Stimulated activated CD4-positive, alpha-beta T cell treated with anti-CD3 and anti-CD28 coated beads, Interleukin-12 subunit alpha, Interleukin-12 subunit beta, amount 100 ng/mL, for 24 hours (primary cell): ENCODE measurements around the gene ADGRD2.

Source experiments
- DNase-seq, 2 experiments: peaks; one replicate each; pipeline ENCODE4 v3.0.0-alpha.2; 2020; ENCODE audit warnings: low read depth in 2 of 2

The ADGRD2 gene

GRCh38 chr9:124456341-124457078 lies 6.3 kb downstream of the ADGRD2 start:
- no peak for DNase-seq

DNA sequence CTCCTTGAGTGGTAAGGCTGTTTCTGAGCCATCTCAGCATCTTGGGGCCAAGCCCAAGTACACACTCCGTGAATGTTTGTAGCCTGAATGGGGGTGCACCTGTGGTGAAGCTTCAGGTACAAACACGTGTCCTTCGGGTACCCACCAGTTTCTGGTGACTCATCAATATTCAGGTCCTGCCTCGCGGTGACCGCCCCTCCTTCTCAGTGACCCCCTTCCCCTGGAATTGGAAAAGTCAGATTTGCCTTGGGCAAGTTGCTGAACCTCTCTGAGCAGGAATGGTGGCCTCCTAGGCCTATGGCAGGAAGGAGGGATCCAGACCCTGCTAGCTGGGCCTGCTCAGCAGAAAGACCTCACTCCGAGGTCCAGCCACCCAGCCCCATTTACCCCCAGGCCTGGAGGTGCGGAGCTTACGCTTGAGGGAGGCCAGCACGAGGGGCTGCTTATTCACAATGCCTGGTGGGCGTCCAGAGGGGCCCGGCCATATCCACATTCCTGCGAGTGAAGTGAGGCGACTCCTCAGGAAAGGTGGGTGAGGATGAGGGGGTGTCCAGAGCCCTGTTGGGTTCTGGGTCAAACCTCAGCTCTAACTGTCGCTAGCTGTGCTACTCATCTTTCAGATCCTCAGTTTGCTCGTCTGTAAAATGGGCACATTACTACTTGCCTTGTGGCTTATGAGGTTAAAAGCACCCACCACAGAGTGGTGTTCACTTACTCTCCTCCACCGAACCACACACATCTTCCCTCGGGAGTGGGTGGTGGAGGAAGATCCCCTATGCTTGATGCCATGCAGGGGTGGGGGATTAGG lies 7.0 kb downstream of the ADGRD2 start:
- DNase-seq, result no peak

GRCh38 chr9:124457887-124458431 lies 7.7 kb downstream of the ADGRD2 start:
- DNase-seq, result no peak

GRCh38 chr9:124458441-124458840 lies 8.2 kb downstream of the ADGRD2 start:
- no peak for DNase-seq

- DNase-seq, result no peak
These were observed 12.5 kb downstream of the ADGRD2 start for GRCh38 chr9:124462739-124463138.

GRCh38 chr9:124465736-124466135 lies 15.5 kb downstream of the ADGRD2 start:
- DNase-seq, result no peak

DNA sequence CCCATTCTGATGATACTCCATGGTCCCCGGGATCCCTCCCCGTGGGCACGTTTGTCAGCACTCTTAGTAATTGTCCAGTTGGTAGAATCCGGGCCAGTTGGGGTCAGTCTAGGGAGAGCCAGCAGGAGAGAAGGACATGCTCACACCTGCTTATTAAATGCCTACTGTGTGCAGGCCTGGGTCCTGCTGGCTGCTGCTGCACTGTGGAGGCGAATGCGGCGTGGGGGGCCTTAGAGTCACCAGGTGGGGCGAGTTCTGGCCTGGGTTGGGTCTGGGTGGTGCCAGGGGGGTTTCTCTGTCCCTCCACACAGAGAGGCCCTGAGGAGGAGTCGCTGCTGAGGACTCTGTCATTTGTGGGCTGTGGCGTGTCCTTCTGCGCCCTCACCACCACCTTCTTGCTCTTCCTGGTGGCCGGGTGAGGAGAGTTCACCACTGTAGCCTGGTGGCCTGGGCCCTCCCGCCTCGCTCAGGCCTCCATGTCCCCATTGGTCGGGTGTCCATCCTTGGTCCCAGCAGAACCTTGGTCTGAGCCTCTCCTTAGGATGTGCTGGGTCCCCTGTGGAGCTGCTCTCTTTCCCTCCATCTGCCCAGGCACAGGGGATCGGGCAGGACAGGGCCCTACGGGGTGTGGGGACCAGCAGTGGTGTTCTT lies 17.3 kb downstream of the ADGRD2 start:
- DNase-seq, result no peak

GRCh38 chr9:124468061-124468740 lies 17.9 kb downstream of the ADGRD2 start:
- no peak for DNase-seq

DNA sequence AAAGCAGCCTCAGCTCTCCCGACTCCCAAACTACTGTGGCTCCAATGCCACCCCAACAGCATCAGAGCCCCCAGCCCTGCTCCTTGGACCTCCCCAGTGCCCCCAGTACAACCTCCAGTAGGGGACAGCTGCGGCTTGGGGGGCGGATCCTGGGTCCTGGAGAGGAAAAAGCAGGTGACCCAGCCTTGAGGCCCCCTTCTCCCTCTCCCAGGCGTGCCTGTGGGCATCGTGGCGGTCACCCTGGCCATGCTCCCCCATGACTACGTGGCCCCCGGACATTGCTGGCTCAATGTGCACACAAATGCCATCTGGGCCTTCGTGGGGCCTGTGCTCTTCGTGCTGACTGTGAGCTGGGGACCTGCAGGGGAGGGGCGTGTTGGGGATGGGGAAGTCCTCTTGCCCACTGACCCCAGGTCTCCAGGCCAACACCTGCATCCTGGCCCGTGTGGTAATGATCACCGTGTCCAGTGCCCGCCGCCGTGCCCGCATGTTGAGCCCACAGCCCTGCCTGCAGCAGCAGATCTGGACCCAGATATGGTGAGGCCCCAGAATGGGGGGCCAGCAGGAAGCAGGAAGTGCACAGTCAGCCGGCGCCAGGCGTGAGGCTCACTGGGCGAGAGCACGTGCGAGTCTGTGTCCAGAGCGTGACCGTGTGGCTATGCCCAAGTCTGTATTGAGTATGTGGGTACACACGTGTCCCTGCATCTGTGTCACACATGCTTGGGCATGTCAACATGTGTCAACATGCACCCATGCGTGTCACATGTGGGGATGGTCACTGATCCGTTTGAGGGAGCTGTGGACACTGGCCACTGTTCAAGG lies 19.0 kb downstream of the ADGRD2 start:
- no peak for DNase-seq

DNA sequence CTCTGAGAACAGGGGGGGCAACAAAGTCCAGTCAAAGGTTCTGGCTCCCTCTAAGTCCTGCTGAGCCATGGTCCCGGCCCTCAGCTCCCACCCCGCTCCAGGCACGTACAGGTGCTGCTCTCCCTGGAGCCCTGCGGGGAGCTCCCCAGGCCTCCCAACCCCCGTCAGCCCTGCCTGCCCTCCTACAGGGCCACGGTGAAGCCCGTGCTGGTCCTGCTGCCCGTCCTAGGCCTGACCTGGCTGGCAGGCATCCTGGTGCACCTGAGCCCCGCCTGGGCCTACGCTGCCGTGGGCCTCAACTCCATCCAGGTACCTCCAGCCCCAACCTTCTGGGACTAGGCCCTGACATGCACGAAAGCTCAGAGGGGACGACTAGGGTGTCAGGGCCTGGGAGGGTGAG lies 20.1 kb downstream of the ADGRD2 start:
- no peak for DNase-seq

GRCh38 chr9:124470726-124471125 lies 20.5 kb downstream of the ADGRD2 start:
- no peak for DNase-seq

GRCh38 chr9:124471761-124472160 lies 21.5 kb downstream of the ADGRD2 start:
- no peak for DNase-seq

- DNase-seq, result no peak
These were observed 22.5 kb downstream of the ADGRD2 start for GRCh38 chr9:124472770-124473169.

DNA sequence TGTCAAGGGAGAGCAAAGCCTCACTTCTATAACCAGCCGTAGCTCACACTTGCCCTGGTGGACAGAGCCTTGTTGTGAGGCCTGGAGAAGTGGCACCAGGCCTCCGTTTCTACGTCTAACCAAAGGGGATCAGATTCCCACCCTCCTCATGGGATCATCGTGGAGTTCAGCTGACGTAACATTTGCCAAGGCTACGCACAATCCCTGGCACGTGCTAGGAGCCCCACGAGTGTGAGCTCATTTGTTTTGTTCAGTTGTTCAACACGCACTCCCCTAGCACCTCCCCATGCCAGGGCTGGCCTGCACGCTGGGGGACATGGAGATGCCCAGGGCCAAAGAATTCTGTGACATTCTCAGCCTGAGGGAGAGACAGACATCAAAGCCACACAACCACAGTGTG lies 23.1 kb downstream of the ADGRD2 start:
- DNase-seq, result no peak

- no peak for DNase-seq
These were observed 23.9 kb downstream of the ADGRD2 start for GRCh38 chr9:124474151-124474550.

- DNase-seq, result no peak
These were observed 25.1 kb downstream of the ADGRD2 start for GRCh38 chr9:124475158-124475867.

DNA sequence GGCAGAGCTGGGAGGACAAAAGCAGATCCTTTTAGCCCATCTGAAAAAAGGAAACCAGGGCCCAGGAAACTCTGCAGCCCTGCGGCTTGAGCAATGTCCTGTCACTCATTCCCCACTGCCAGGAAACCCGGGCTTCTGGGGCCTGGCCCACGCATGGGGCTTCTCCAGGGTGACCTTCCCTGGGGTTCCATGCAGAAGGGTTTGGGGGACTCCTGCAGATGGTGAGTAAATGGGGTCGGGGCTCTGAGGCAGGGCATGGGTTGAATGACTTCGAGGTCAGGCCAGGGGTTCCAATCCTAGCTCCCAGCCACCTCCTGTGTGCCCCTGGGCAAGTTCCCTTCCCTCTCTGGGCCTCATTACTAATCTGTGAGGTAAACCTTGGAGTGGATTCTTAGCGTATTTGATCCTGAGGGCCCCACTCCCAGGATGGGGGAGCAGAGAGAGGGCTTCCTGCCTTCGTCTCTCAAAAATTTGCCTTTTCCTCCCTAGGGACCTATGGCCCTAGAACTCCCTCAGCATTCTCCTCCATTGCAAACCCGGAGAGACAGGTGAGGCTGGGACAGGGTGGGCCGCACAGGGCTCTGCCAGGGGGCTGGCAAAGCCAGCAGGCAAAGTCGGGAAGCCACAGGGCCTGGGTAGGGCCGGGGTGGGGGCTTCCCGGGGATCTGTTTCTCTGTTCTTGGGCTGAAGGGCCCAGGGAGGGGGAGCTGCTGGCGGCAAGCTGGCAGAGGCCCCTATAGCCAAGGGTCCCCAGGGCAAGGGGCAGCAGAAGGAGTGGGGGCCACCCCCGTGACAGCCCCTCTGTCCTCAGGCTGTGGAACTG lies 25.8 kb downstream of the ADGRD2 start:
- no peak for DNase-seq

- DNase-seq, result no peak
These were observed 27.0 kb downstream of the ADGRD2 start for GRCh38 chr9:124477211-124477647.

DNA sequence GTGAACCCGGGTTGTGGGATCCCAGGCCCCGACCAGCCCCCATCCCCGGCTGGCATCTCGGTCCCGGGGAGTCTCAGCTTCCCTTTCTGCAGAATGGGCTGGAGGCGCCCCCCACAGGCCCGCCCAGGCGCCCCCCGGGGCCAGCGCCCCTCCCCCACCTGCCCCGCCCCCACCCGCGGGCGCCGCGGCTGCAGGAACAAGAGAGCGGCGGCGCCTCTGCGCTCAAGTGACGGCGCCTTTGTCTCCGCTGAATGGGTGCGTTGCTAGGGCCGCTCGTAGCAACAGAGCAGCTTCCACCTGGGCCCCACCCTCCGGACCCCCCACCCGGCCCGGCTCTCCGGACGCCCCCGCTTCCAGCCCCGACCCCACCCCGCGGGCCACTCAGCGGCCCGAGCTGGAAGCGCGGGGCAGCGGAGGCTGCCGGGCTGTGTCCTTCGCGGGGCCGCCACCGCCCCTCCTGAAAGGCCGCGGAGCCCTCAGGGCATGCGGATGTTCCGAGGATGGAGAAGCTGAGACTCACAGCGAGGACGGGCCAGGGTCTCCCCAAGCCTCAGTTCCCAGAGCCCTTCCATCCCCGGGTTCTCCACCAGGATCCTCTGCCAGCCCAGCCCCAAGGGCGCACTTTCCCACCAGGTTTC lies 27.5 kb downstream of the ADGRD2 start:
- DNase-seq, result no peak
